ENCODE data around the gene DENND5B. TPM values are rescaled to one million over a fixed set of nuclear protein-coding genes. Genes with fewer than 3 reads are reported as not detected.
"Not testable (repeated sequence)": the region's sequence is repeated elsewhere in the genome, so short reads cannot be mapped to it uniquely, and the experiment has no call there.

The DENND5B gene
- 30.7 TPM for polyA plus RNA-seq

DNA sequence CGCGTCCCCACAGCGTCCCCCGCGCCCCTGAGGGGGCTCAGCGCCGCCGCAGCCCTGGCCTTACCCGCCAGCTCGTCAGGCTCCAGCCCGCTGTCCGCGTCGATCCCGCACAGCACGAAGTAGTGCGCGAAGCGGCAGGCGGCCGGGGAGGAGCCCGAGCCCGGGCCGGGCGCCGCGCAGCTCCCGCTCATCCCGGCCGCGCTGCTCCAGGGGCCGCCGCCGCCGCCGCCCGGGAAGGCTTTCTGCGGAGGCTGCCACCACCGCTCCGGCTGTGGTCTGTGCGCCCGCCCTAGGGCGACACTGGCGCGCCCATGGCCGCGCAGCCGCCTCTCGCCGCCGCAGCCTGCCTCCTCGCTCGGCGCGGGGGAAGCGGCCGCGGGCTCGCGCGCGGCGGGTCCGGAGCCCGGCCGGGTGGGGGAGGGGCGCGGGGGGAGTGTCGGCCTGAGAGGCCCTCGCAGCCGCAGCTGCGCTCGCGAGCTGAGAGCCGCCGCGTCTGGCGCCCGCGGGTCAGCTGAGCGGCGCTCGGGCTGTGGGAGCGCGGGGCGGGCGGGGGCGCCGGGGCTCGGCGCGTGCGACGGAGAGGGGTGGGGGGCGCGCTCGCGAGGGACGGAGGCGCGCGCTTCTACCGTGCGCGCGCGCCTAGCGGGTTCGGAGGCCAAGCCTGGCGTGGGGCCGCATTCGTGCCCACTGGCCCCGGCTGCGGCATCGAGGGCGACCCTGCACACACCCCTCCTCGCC lies at the start of gene DENND5B:
Gene DENND5B (minus strand): TSS at position 495 of the 738 bp plus-strand sequence. CDS start 304 bp downstream, at position 191.
- Mint-ChIP-seq H3K4me1 (peaks cover 38 to 50% (median 42%) of the 10 kb centered on the region in 3 donors), H3K27ac (peak within 1 kb of the TSS; percentile 85 to 97 (median 96)), H3K4me3 (peak within 1 kb of the TSS; percentile 97 to 100 (median 98)), H3K36me3 (peaks cover 10% of the 10 kb centered on the region), H3K27me3 (no peaks in the 10 kb centered on the region), H3K9me3 (peaks cover 0 to 4% (median 0%) of the 10 kb centered on the region in 3 donors)

DNA sequence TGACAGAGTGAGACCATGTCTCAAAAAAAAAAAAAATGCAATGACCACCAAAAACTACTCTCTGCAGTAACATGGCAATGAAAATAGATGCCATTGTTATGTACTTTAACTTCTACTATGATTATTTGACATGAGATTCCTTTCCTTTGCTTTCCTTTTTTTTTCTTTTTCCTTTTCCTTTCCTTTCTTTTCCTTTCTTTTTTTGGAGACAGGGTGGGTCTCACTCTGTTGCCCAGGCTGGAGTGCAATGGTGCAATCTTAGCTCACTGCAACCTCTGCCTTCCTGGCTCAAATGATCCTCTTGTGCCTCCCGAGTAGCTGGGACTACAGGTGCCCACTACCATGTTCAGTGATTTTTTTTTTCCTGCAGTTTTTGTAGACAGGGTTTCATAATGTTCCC lies 43.7 kb upstream of the DENND5B start:
- peak overlapping the region in 1 of 4 donors; percentile 32 for H3K4me3 Mint-ChIP-seq
- no peaks in the 10 kb centered on the region for H3K9me3 Mint-ChIP-seq
- H3K27me3 Mint-ChIP-seq, result no peaks in the 10 kb centered on the region
- peaks cover 19 to 35% (median 23%) of the 10 kb centered on the region in 3 donors for H3K4me1 Mint-ChIP-seq
- H3K27ac Mint-ChIP-seq, result peak overlapping the region in 1 of 3 donors; percentile 27
- no peaks in the 10 kb centered on the region for H3K36me3 Mint-ChIP-seq

DNA sequence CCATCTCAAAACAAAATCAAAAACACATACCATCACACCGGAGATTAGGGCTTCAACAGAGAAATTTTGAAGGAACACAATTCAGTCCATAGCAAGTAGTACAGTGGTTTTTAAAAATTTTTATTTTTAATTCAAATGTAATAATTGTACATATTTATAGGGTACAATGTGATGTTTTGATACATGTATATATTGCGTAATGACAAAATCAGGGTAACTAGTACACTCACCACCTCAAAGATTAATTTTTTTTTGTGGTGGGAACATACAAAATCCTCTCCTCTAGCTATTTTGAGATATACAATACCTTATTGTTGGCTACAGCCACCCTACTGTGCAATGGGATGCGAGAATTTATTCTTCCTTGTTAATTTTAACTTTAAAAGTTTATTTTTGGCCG lies 42.5 kb upstream of the DENND5B start:
- H3K4me1 Mint-ChIP-seq, result peaks cover 21 to 41% (median 25%) of the 10 kb centered on the region in 3 donors

GRCh38 chr12:31631809-31632208 lies 40.9 kb upstream of the DENND5B start:
- Mint-ChIP-seq H3K36me3 (no peaks in the 10 kb centered on the region), H3K9me3 (peaks cover 0 to 2% (median 0%) of the 10 kb centered on the region in 3 donors), H3K27ac (peak overlapping the region in 1 of 3 donors; percentile 49), H3K27me3 (no peaks in the 10 kb centered on the region), H3K4me1 (peaks cover 19 to 40% (median 19%) of the 10 kb centered on the region in 3 donors), H3K4me3 (peak overlapping the region in 2 of 4 donors; percentile 9 to 79)

More for the DNA sequence above, 42.5 kb upstream of the DENND5B start:
- H3K27ac Mint-ChIP-seq, result no peak overlapping the region
- peaks cover 0 to 2% (median 0%) of the 10 kb centered on the region in 3 donors for H3K9me3 Mint-ChIP-seq
- no peaks in the 10 kb centered on the region for H3K27me3 Mint-ChIP-seq
- H3K36me3 Mint-ChIP-seq, result no peaks in the 10 kb centered on the region
- no peak overlapping the region for H3K4me3 Mint-ChIP-seq

DNA sequence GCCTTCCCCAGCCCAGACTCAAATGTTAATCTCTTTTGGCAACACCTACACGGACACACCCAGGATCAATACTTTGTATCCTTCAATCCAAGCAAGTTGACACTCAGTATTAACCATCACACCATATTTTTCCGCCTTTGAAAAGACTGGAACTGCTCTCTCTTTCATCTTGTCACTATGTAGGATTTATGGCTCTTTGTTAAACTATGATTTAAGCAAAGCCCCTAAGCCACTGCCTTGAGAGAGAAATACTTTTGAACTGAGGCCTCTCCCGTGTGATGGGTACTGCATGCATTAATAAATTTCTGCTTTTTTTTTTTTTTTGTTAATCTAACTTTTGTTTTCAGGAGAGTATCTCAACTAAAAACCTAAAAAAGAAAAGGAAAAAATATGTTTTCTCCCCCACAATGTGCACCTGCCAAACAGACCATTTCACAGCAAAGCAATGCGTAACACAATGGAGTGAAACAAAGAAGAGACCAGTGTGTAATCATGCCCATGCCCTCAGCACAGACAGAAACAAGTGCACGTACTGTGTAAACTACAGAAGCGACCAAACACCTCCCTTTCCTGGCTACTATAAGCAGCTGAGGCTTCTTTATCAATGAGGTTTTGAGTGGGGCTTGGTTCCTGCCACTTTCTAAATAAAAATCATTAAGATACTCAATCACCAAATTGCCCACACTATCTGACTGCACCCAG lies 40.2 kb upstream of the DENND5B start:
- peak overlapping the region in 2 of 3 donors; percentile 20 to 49 for H3K27ac Mint-ChIP-seq
- peaks cover 0 to 2% (median 0%) of the 10 kb centered on the region in 3 donors for H3K9me3 Mint-ChIP-seq
- no peaks in the 10 kb centered on the region for H3K27me3 Mint-ChIP-seq
- peak overlapping the region in 2 of 4 donors; percentile 10 to 79 for H3K4me3 Mint-ChIP-seq
- no peaks in the 10 kb centered on the region for H3K36me3 Mint-ChIP-seq
- peaks cover 14 to 33% (median 15%) of the 10 kb centered on the region in 3 donors for H3K4me1 Mint-ChIP-seq

DNA sequence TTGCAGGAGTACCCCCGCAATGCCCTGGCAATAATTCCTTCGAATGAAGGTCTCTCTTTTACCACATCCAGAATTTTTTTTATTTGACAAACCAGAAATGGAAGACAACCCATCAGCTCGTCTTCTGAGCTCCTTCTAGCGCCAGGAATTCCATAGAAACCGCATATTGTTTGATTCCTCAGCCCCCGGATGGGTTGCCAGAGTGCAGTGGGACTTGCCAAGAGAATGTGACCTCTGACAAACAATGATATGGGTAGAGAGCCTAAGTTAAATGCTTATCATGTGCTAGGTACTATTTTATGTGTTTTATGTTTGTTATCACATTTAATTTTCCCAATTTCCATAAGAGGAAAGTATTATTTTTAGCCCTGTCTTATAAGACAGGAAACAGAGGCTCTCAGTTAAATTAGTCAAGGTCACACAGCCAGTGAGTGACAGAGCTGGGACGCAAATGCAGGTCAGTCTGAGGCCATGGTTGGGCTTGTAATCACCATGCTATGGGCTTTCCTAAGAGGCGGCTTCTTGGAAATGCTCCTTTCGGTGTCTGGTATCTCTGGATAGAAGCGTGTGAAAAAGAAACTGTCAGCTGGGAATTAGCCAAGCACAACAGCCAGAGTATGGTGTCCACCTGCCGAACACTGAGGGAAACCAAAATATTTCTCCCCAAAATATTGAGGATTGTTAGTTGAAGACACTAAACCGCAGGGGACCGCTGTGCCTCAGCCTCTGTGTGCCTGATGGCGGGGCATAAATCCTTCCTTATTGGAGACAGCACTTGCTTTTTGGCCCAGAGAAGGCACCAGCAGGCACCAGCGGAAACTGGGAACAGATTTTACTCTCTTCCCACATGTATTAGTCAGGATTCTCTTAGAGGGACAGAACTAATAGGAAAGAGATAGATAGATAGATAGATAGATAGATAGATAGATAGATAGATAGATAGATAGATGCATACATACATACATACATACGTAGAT lies 39.1 kb upstream of the DENND5B start:
- Mint-ChIP-seq H3K27me3 (no peaks in the 10 kb centered on the region), H3K9me3 (peaks cover 0 to 2% (median 0%) of the 10 kb centered on the region in 3 donors), H3K4me1 (peaks cover 13 to 32% (median 13%) of the 10 kb centered on the region in 3 donors), H3K4me3 (no peak overlapping the region), H3K36me3 (no peaks in the 10 kb centered on the region), H3K27ac (peak overlapping the region; percentile 20 to 72 (median 50))

DNA sequence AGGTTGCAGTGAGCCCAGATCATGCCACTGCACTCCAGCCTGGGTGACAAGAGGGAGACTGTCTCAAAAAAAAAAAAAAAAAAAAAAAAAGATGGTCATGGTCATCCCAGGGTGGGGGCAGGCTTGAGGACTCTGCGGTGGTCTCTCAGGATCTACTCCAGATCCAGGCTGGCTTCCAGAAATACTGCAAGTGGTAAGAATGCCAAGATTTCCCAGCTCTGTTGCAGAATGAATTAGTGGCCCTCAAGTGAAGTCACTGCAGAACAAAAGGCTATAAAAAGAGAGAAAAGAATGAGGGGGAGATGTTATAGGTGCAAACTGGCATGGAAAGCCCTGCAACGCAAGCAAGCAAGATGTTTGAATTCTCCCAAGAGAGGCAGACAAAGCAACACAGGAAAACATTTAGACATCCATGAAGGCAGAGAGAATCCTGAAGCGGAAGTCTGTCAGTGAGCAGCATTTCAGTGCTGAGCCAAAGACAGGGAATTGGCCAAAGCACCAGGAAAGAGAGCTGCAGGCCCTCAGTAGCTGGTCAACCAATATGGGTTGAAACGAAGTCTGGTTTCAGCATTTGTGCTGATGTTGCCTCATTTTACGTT lies 36.6 kb upstream of the DENND5B start:
- H3K36me3 Mint-ChIP-seq, result no peaks in the 10 kb centered on the region
- peaks cover 0 to 2% (median 0%) of the 10 kb centered on the region in 3 donors for H3K9me3 Mint-ChIP-seq
- H3K4me3 Mint-ChIP-seq, result no peak overlapping the region
- H3K4me1 Mint-ChIP-seq, result peaks cover 12 to 29% (median 13%) of the 10 kb centered on the region in 3 donors
- H3K27ac Mint-ChIP-seq, result no peak overlapping the region
- no peaks in the 10 kb centered on the region for H3K27me3 Mint-ChIP-seq

DNA sequence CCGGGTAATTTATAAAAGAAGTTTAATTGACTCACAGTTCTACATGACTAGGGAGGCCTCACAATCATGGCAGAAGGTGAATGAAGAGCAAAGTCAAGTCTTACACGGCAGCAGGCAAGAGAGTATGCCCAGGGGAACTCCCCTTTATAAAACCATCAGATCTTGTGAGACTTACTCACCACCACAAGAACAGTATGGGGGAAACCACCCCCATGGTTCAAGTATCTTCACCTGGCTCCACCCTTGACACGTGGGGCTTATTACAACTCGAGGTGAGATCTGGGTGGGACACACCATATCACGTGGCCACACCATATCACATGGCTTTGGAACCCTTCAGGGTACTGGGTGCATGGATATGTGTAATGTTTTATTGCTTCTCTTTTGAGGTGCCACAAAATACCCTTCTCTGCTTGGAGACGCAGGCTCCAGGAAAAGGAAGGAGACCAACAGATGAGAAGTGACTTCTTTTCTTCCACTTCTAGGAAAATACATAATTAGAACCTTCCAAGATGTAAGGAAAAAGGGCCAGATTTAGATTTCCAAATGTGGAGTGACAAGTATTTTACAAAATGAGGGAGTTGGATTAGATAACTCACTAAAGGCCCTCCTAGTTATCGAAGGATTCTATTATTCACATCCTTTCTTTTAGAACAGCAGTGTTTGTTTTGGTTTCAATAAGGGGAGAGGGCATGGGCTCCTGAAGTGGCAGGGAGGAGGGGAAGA lies 35.5 kb upstream of the DENND5B start:
- Mint-ChIP-seq H3K4me3 (no peak overlapping the region), H3K27ac (no peak overlapping the region), H3K9me3 (peaks cover 0 to 2% (median 0%) of the 10 kb centered on the region in 3 donors), H3K4me1 (peaks cover 4 to 18% (median 6%) of the 10 kb centered on the region in 3 donors), H3K36me3 (no peaks in the 10 kb centered on the region), H3K27me3 (no peaks in the 10 kb centered on the region)

GRCh38 chr12:31622038-31622437 lies 31.1 kb upstream of the DENND5B start:
- peaks cover 0 to 7% (median 4%) of the 10 kb centered on the region in 3 donors for H3K4me1 Mint-ChIP-seq
- H3K27me3 Mint-ChIP-seq, result no peaks in the 10 kb centered on the region
- no peak overlapping the region for H3K4me3 Mint-ChIP-seq
- H3K27ac Mint-ChIP-seq, result peak overlapping the region in 1 of 3 donors; percentile 50
- no peaks in the 10 kb centered on the region for H3K9me3 Mint-ChIP-seq
- no peaks in the 10 kb centered on the region for H3K36me3 Mint-ChIP-seq

DNA sequence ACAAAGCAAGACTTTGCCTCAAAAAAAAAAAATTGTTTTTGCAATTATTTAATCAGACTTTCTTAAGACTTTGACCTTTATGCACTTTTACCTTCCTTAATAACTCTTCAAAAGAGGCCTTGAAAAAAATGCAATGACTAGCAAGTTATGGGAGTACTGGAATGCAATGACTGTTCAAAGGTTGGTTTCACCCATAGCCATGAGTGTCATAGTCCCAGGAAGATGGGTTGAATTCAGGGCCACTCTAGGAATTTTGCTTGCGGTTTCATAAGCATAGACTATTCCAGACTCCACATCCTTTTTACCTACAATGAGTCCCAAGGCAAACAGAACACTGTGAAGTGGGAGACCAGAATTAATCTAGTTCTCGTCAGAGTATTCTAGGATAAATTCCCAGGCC lies 29.4 kb upstream of the DENND5B start:
- H3K4me3 Mint-ChIP-seq, result no peak overlapping the region
- H3K27me3 Mint-ChIP-seq, result no peaks in the 10 kb centered on the region
- no peaks in the 10 kb centered on the region for H3K36me3 Mint-ChIP-seq
- H3K9me3 Mint-ChIP-seq, result no peaks in the 10 kb centered on the region
- no peak overlapping the region for H3K27ac Mint-ChIP-seq
- peaks cover 0 to 7% (median 4%) of the 10 kb centered on the region in 3 donors for H3K4me1 Mint-ChIP-seq

GRCh38 chr12:31618228-31619025 lies 27.5 kb upstream of the DENND5B start:
- no peak overlapping the region for H3K4me3 Mint-ChIP-seq
- no peaks in the 10 kb centered on the region for H3K9me3 Mint-ChIP-seq
- H3K36me3 Mint-ChIP-seq, result no peaks in the 10 kb centered on the region
- H3K27ac Mint-ChIP-seq, result no peak overlapping the region
- peaks cover 0 to 7% (median 4%) of the 10 kb centered on the region in 3 donors for H3K4me1 Mint-ChIP-seq
- no peaks in the 10 kb centered on the region for H3K27me3 Mint-ChIP-seq

DNA sequence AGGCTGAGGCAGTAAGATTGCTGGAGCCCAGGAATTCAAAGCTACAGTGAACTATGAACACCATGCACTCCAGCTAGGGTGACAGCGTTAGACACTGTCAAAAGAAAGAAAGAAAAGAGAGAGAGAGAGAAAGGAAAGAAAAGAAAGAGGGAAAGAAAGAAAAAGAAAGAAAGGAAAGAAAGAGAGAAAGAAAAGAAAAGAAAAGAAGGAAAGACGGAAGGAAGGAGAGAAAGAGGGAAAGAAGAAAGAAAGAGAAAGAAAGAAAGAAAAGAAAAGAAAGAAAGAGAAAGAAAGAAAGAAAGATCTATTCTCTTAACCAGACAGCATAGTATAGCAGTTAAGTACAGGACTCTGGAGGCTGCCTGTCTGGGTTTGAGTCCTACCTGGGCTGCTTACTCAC lies 21.9 kb upstream of the DENND5B start:
- Mint-ChIP-seq H3K27ac (no peak overlapping the region), H3K36me3 (no peaks in the 10 kb centered on the region), H3K4me1 (peaks cover 0 to 2% (median 0%) of the 10 kb centered on the region in 3 donors), H3K4me3 (no peak overlapping the region), H3K9me3 (peaks cover 0 to 12% (median 3%) of the 10 kb centered on the region in 3 donors), H3K27me3 (peaks cover 2% of the 10 kb centered on the region)

DNA sequence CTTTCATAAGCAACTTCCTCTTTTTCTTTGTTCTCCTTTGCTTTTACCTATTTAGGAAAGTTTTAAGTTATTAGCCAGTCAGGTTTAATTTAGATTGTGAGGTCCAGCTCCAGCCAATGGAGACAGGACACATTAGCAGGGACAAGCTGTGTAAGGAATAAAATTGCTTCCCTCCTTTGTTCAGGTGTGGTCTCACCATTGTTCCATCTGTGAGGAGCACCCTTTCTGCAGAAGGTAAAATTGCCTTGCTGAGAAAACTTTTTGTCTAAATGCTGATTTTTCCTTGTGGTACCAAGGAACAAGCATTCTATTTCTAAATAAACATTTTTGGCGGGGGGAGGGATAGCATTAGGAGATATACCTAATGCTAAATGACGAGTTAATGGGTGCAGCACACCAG lies 17.4 kb upstream of the DENND5B start:
- H3K9me3 Mint-ChIP-seq, result peaks cover 0 to 25% (median 6%) of the 10 kb centered on the region in 3 donors
- peak overlapping the region in 1 of 3 donors; percentile 94 for H3K27ac Mint-ChIP-seq
- not testable (repeated sequence) for H3K36me3 Mint-ChIP-seq, H3K27me3 Mint-ChIP-seq, H3K4me3 Mint-ChIP-seq
- H3K4me1 Mint-ChIP-seq, result peaks cover 13 to 16% (median 13%) of the 10 kb centered on the region in 3 donors
